NCI-H1105 treated with DMSO at 0.1 percent for 48 hours (cell line): ENCODE data around the gene LRRN4CL.
A peak's percentile ranks its signal among the peaks of the same experiment; 100 is the strongest.
"Not testable (repeated sequence)": the region's sequence is repeated elsewhere in the genome, so short reads cannot be mapped to it uniquely, and the experiment has no call there.

Experiments used
- DNase-seq: peaks from one replicate; lab custom pipeline; 2025; lab: John Stamatoyannopoulos, UW

Gene LRRN4CL

GRCh38 chr11:62675415-62675814 lies 13.9 kb downstream of the LRRN4CL start:
- not testable (repeated sequence) for DNase-seq

- DNase-seq: no peak
Observed at GRCh38 chr11:62673196-62673525, 16.2 kb downstream of the LRRN4CL start.

DNA sequence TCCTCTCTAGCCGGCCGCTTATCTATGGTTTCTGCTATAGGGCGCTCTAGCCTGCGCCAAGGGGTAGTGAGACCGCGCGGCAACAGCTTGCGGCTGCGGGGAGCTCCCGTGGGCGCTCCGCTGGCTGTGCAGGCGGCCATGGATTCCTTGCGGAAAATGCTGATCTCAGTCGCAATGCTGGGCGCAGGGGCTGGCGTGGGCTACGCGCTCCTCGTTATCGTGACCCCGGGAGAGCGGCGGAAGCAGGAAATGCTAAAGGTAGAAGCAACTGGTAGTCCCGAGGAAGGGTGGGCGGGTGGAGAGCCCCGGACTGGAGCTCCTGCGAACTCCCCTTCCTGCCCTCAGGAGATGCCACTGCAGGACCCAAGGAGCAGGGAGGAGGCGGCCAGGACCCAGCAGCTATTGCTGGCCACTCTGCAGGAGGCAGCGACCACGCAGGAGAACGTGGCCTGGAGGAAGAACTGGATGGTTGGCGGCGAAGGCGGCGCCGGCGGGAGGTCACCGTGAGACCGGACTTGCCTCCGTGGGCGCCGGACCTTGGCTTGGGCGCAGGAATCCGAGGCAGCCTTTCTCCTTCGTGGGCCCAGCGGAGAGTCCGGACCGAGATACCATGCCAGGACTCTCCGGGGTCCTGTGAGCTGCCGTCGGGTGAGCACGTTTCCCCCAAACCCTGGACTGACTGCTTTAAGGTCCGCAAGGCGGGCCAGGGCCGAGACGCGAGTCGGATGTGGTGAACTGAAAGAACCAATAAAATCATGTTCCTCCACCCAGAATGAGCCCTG lies 17.5 kb downstream of the LRRN4CL start, which contains the start of the genes LBHD1 and UQCC3:
TSS of gene LBHD1 (minus strand) at position 660 of the 782 bp plus-strand sequence. CDS start 2,236 bp downstream, outside the sequence.
TSS of gene UQCC3 (plus strand) at position 66 of the 782 bp plus-strand sequence. CDS start at position 139, 73 bp downstream.
- DNase-seq: peak; percentile 85

DNA sequence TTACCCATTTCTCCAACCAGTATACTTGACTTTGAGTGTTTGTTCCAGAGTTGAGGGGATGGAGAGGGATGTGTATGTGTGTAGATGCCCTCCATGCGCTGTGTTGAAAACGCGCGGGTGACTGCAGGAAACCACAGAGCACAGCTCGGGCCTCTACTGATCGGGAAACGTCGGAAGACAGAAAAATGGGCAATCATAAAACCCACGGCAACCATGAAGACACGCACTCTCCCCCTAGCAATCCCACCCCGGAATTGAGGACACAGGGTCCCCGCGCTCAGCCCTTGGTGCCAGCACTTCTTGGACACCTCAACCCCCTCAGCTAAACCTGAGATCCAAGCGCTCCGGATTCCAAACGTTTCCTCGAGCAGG lies 18.1 kb downstream of the LRRN4CL start:
- no peak for DNase-seq

GRCh38 chr11:62669420-62670161 lies 19.7 kb downstream of the LRRN4CL start:
- DNase-seq: no peak

GRCh38 chr11:62667460-62667859 lies 21.9 kb downstream of the LRRN4CL start:
- DNase-seq: no peak

DNA sequence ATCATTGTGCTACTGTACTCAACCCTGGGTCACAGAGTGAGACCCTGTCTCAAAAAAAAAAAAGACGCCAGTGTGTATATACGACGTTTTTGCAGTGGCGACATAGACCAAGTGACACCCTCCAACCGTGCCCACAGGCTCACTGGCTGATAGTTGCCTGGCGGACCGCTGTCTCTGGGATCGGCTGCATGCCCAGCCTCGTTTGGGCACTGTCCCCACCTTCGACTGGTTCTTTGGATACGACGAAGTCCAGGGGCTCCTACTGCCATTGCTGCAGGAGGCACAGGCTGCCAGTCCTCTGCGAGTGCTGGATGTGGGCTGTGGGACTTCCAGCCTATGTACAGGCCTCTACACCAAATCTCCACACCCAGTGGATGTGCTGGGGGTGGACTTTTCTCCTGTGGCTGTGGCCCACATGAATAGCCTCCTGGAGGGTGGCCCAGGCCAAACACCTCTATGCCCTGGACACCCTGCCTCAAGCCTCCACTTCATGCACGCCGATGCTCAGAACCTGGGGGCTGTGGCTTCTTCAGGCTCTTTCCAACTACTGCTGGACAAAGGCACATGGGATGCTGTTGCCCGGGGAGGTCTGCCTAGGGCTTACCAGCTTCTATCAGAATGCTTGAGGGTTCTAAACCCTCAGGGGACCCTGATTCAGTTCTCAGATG lies 22.9 kb downstream of the LRRN4CL start:
- no peak for DNase-seq

- DNase-seq: no peak
Observed at GRCh38 chr11:62665599-62666258, 23.6 kb downstream of the LRRN4CL start.

- DNase-seq: peak; percentile 92
Observed at GRCh38 chr11:62665075-62665598, 24.2 kb downstream of the LRRN4CL start, which contains the start of the genes C11orf98 and CSKMT. TSS of gene C11orf98 (minus strand) at chr11:62665210. CDS start at chr11:62665169, 41 bp downstream. TSS of gene CSKMT (plus strand) at chr11:62665312. CDS start at chr11:62665880, 568 bp downstream.

GRCh38 chr11:62664405-62665074 lies 24.8 kb downstream of the LRRN4CL start:
- peak; percentile 66 for DNase-seq

- DNase-seq: no peak
Observed at GRCh38 chr11:62656796-62657429, 32.4 kb downstream of the LRRN4CL start.

GRCh38 chr11:62654297-62654696 lies 35.0 kb downstream of the LRRN4CL start:
- DNase-seq: no peak

GRCh38 chr11:62652161-62653006 lies 36.9 kb downstream of the LRRN4CL start:
- no peak for DNase-seq

GRCh38 chr11:62650283-62650682 lies 39.0 kb downstream of the LRRN4CL start:
- DNase-seq: not testable (repeated sequence)

DNA sequence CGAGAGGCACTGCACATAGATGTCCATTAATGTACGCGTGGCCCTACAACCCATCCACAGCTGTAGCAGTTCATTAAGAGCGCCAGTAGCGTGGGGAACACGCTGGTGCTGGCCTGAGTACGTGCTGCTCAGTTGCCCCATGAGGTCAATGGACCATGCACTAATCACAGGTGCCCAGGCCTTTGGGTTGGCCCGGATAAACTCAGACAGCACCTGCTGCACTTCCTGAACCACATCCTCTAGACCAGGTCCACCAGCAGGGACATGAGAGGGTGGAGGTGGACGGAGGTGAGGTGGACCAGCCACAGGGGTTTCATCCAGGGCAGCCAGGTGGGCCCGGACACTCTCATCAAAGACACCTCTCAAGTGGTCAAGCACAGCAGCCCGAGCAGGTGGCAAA lies 39.8 kb downstream of the LRRN4CL start:
- no peak for DNase-seq

DNA sequence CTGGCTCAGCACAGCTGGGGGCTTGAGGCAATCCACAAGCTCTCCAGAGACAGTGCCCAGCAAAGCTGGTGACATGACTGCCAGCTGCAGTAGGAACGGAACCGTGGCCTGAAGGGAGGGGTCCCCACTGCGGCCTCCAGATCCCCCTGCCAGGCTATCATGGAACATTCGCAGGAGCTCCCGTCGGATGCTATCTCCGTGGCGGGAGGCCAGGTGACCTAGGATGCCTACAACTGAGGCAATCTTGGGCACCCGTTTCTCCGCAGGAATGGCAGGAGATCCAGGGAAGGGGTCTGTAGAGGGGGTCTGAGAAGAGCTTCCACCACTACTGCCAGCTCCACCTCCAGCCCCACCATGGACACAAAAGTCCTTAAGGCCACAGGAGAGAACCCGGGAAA lies 40.4 kb downstream of the LRRN4CL start:
- no peak for DNase-seq

- no peak for DNase-seq
Observed at GRCh38 chr11:62648185-62648966, 41.0 kb downstream of the LRRN4CL start.

- DNase-seq: no peak
Observed at GRCh38 chr11:62647609-62648005, 41.7 kb downstream of the LRRN4CL start.
